Activated CD8-positive, alpha-beta memory T cell treated with anti-CD3 and anti-CD28 coated beads for 48 hours (primary cell): ENCODE measurements around the gene ZCCHC18.
A peak's percentile ranks its signal among the peaks of the same experiment; 100 is the strongest.

ENCODE experiments used
- DNase-seq, 3 experiments: peaks; one replicate each; pipeline ENCODE4 v3.0.0-alpha.2; 2020; ENCODE audit warnings: low read depth in 2 of 3, low spot score in 2 of 3

The ZCCHC18 gene

DNA sequence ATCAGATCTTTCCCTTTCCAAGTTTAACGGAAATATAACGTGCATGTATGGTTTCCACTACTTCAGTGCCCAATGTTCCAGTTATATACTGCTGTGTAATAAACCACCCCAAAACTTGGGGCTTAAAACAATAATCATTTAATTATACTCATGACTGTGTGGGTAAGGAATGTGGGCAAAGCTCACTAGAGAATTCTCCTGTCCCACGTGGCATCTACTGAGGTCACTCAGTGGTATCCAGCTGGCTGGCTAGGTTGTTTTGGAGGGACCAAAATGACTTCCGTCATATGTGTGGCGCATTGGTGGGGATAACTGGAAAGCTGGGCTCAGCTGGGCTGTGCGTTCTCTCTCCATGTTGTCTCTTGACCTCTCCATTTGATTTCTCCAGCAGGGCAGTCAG lies 18.5 kb downstream of the ZCCHC18 start:
- no peak for DNase-seq

DNA sequence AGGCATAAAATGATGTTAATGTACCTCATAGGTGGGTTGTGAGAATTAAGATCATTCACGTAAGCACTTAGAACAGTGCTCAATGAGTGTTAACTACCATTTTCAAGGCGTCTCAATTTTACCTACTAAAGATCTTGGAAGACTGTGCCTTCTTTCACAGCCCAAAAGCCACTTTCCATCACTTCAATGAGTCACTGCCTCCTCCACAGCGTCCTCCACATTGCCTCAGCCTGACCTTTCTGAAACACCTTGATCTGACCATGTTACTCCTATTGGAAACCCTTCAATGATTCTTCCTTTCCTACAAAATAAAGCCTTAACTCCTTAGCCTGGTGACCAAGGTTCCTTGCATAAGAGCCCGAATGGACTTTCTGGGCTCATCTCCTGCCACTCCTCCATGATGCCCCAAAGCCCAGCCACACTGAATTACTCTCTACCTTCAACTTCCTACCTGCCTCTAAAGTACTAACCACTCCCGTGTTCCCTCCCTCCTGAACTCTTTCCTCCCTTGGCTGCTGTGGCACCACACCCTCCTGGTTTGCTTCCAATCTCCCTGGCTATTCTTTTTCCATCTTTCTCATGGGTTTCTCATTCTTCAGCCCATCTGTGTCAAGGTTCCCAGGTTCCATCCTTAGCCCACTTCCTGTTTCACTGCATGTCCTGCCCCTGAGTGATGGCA lies 22.4 kb downstream of the ZCCHC18 start:
- no peak for DNase-seq

- DNase-seq = no peak
Observed at GRCh38 chrX:104135677-104136076, 23.4 kb downstream of the ZCCHC18 start.

GRCh38 chrX:104136241-104137019 lies 24.1 kb downstream of the ZCCHC18 start:
- no peak for DNase-seq

DNA sequence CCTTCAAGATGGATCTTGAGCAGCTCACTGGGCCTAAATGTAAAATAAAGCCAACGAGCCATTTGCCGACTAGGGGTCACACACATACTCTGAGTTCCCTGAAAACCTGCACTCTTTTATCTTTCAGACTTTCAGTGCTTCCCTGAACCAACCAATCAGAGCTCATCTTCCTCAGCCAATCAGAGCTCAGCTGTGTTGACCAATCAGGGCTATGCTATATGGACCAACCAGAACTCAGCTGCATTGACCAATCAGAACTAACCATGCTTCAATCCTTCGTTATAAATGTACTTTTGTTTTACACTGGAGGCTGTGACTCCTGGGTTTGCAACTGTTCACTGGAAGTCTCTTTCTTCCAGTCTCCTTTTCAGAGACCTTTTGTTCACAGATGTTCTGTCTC lies 25.2 kb downstream of the ZCCHC18 start:
- no peak for DNase-seq

GRCh38 chrX:104141087-104141760 lies 28.9 kb downstream of the ZCCHC18 start:
- no peak for DNase-seq

DNA sequence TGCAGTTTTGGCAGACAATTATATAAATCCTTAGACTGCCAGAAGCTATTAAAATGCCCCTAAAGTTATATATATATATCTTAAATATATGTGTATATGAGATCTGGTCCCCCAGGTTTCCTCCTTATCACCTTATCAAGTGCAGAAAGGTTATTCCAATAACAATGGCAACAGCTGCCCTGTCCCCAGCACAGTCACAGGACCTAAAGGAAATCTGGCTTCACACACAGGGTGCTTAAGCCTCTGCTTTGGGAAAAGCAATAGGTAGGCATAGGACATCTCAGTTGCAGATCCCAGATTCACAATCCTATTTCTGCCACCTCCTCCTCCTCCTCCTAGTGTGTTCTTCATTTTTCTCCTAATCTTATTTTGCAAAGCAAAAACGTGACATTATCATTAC lies 38.7 kb downstream of the ZCCHC18 start:
- no peak for DNase-seq

DNA sequence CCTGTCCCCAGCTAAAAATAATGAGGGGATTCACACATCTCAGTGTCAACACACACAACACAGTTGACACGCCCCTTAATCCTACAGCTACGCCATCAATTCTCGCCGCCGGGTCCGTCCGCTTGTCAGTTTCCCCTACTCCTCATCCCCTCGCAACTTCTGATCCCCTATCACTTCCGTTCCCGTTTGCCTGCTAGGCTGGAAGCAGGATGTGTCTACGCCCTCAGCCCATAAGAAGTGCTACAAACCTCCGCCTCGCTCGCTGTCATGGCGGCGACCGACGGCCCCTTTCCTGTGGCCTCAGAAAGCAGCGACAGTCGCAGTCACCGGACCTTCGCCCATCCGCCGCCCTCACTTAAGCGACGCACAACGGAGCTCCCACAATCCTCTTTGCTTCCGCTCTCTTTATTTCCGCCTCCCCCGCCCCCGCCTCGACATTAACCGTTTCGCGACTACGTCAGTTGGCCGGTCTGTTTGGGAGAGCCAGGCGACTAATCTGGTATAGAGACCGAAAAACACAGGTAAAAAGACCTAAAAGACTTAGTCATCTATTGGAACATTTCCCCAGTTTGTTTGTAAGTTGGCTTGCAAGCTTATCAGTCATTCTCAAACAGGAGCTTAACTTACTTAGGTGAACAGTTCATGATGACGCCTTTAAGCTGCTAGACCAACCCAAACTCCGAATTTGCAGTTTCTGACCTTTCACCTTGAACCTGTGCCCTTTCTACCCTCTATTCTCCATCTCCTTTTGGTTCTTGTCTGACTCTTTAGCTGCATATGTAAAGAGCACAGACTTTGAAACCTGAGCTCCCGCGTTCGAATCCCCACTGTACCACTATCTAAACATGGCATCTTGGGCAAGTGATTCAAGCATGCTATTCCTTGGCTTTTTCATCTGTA lies 44.6 kb downstream of the ZCCHC18 start, which contains the start of gene SLC25A53:
SLC25A53 (minus strand) TSS at position 380 of the 900 bp plus-strand sequence. CDS start 51,752 bp downstream, outside the sequence.
- DNase-seq = peak; percentile 28 to 52 (median 30)
